VCaP (cell line): Measurements from ENCODE around the gene NFYA.

ENCODE experiments used
- H3K27ac ChIP-seq: fragments of 450-650 bp; 2 replicates; pipeline ENCODE4 v1.5.1; 2017
- CTCF ChIP-seq: fragments of 450-650 bp; conservative IDR thresholded peaks from 2 replicates; pipeline ENCODE4 v1.5.1; 2017; ENCODE audit warnings: mild to moderate bottlenecking, moderate library complexity

The NFYA gene

GRCh38 chr6:41072836-41073202 lies at the start of gene NFYA:
TSS of gene NFYA (plus strand) at chr6:41072974. CDS start at chr6:41079090, 6,116 bp downstream.
- no peak for TF ChIP-seq CTCF
- H3K27ac ChIP-seq, result peak within 1 kb of the TSS; percentile 99

DNA sequence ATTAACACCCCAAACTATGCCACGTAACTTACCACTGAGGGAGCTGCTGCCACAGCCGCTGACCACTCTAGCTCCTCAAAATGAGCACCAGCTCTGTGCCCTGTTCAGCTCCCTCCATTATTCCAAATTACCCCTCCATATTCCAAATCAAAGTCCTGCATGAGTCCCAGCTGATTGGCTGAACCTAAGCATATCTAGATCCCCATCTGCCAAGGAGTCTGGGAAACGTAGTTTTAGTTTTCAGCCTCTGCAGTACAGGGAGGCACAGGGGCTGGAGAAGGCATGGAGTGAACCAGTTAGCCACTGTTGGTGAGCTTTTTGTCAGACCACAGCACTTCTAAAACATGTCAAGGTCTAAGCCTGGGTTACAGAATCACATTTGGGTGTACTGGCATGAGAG lies 49.7 kb upstream of the NFYA start:
- peak overlapping the region; percentile 81 for H3K27ac ChIP-seq
- TF ChIP-seq CTCF, result no peak

GRCh38 chr6:41025966-41026530 lies 46.7 kb upstream of the NFYA start:
- peak overlapping the region; percentile 84; the same call in 1 of the 2 replicates for H3K27ac ChIP-seq
- TF ChIP-seq CTCF, result no peak

DNA sequence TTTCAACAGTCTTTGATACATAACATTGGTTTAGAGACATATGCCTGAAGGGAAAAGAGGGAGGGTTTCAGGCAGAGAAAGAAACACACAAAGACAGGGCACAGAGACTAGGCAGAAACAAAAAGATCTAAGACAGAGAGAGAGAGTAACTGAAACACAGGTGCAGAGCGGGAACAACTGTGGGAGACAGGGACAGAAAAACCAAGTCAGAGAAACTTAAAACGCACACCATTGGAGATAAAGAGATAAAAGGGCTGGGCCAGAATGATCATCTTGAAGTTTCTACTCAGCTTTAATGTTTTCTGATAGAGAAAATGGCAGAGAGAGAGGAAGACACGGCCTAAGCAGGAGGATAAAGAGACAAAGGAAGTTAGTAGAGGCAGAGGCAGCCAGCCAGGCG lies 45.5 kb upstream of the NFYA start:
- no peak for TF ChIP-seq CTCF
- H3K27ac ChIP-seq, result peak overlapping the region; percentile 84

DNA sequence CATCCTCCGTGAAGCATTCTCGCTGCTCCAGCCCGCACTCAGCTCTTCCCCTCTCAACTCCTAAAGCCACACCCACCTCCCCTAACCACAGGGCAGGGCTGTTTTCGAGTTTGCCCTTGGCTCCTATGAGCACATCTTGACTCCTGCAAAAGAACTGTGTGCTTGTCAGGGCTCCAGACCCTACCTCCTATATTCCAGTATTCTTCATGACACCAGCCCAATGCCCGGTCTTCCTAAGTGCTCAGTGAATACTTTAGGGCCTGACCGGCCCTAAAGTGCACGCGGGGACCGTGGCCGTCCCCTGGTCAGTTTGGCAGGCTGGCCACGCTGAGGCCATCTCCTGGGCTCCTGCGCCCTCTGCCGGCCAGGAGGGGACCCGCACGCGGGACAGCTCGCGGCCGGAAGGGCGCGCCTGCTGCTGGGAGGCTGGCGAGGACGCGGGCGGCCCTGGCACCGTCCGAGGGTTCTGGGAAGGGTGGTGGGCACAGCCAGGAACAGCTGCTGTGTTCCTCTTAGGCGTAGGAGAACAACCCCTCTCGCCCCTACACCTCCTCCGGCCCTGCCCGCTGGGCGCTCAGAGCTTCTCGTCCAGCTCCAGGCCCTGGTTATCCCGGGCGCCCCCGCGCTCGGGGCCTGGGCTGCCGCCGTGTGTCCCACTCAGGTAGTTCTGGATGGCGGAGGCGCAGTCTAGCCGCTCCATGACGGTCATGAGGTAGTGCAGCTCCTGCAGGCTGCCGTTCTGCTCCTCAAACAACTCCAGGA lies 44.8 kb upstream of the NFYA start:
- peak; percentile 96 for TF ChIP-seq CTCF
- H3K27ac ChIP-seq, result peak overlapping the region; percentile 84

DNA sequence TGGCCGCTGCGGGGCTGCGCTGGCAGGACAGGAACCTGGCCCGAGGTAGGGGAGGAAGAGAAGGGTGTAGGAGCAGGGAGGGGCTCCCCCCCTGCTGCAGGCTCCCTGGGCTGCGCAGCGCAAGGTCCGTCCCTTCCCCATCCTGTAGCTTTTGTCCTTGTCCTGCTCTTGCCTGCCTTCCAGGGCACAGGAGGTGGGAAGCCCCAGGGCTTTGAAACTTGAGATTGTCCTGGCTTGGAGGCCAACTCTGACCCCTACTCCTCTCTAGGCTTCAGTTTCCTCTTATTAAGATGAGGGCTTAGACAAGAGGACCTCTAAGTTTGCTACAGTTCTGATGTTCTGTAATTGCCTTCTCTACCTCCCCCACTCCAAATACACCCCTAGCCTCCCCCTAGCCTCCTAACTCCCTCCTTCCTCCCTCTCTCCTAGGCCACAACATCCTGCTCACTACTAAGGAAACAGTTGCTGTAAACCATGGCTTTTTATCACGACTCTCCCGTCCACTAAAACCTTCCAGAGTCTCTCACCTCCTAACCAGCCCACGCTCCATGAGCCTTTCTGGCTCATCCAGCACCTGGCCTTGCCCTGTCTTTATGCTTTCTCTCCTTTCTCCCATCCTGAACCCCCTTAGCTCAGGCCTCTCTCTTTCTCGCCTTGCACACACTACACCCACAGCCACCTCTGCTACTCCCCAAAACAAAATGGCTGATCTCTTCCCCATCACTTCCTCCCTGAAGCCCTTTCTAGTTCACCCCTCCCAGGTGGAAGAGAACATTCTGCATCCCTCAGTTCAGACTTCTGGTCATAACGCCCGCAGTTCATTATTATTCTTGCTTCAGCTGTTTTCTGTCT lies 44.0 kb upstream of the NFYA start:
- H3K27ac ChIP-seq, result peak overlapping the region; percentile 84

More for the DNA sequence above, 44.0 kb upstream of the NFYA start:
- TF ChIP-seq CTCF, result no peak
